Hematopoietic multipotent progenitor cell treated with erythropoietin and hydrocortisone succinate and interleukin-3 and kit ligand, for 8 days (in vitro differentiated cells): ENCODE measurements around the gene TMEM88.
"Not testable (repeated sequence)": the region's sequence is repeated elsewhere in the genome, so short reads cannot be mapped to it uniquely, and the experiment has no call there.

Experiments used
- DNase-seq: peaks from one replicate; pipeline ENCODE4 v3.0.0-alpha.2; 2015

The TMEM88 gene

DNA sequence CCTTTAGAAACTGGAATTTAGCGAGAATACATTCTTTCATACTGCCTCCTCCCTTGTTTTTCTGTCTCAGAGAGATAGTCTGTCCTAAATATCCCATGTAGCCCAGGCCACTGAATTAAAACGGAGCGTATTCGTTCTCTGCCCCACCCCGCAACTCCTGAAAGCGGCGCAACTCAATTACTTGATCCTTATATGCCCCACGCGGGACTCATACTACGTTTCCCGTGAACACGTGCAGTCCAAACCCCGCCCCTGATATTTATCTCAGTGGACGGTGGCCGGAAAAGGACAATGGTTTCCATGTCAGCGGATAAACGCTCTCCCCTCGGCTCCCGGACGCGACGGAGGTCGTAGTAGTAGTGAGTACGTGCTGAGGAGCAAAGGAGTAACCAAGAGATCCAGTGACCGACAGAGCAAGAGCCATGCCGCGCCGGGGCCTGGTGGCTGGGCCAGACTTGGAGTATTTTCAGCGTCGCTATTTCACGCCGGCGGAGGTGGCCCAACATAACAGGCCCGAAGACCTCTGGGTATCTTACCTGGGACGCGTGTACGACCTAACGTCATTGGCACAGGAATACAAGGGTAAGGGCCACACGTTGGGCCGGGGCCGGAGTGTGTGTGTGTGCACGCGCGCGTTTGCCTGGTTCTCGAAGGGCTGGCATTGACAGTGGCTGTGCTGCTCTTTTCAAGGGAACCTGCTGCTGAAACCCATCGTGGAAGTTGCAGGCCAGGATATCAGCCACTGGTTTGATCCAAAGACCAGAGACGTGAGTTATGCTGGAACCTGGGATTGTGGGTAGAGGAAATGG, 3.1 kb downstream of the TMEM88 start, which contains the start of gene CYB5D1:
Gene CYB5D1 (plus strand): TSS at position 291 of the 809 bp plus-strand sequence. CDS start 132 bp downstream, at position 423.
- peak; percentile 97 for DNase-seq

DNA sequence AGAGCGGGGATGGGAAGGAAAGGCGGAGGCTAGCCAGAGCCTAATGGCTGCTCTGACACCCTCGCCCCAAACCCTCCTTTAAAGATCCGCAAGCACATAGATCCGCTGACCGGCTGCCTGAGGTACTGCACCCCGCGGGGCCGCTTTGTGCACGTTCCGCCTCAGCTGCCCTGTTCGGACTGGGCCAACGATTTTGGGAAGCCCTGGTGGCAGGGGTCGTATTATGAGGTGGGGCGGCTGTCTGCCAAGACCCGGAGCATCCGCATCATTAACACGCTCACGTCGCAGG, 3.6 kb downstream of the TMEM88 start:
- peak; percentile 60 for DNase-seq

DNA sequence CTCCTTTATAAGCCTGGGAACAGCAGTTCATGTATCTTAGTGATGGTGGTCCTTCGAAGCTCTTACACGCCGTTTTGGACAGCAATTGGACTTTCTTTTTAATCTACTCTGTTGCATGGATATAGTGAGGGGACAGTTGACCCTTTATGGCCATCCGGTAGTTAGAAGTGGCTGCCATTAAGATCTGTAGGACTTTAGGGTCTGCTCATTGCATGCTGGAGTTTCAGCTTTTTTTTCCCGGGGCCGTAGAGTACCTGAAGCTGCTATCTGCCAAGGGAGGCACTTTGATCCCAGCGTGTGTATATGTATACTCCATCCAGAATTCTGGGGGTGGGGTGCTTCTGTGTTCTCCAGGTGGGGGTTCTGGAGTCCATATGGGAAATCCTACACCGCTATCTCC, 4.2 kb downstream of the TMEM88 start:
- no peak for DNase-seq

DNA sequence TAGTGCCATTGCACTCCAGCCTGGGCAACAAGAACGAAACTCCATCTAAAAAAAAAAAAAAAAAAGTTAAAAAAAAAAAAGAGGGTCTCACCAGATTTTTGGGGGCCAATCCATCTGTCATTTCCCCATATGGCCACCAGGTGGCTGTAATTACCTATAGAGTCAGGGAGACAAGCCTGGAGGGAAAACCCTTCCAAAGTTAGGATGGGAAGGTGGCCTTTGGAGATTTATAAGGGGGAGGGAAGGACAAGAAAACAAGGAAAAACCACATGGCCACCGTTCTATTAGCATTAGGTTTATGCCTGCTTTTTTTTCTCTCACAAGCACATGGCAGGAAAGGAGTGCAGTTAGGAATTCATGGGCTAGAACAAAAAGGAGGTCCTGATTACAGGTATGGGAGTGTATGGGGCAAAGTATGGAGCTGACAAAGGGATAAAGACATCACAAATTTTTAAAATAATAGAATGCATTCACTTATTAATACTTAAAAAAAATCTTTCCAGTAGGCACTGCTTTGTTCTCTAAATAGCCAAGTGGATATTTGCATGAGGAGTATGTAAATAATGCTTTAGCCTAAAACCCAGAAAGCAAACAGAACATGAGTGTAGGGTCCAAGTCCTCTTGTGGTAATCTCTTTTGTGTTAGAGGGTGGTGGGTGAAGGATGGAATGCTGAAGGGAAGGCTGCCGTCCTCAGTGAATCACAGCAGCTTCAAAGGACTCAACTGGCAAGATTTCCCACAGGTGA, 8.0 kb downstream of the TMEM88 start:
- peak; percentile 71 for DNase-seq

DNA sequence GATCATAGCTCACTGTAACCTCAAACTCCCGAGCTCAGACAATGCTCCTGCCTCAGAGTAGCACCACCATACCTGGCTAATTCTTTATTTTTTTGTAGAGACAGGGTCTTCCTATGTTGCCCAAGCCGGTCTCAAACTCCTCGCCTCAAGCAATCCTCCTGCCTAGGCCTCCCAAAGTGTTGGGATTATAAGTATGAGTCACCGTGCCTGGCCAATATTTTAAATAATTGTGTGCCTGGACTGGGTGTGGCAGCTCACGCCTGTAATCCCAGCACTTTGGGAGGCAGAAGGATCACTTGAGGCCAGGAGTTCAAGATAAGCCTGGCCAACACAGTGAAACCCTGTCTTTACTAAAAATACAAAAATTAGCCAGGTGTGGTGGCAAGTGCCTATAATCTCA, 9.5 kb downstream of the TMEM88 start:
- not testable (repeated sequence) for DNase-seq

DNA sequence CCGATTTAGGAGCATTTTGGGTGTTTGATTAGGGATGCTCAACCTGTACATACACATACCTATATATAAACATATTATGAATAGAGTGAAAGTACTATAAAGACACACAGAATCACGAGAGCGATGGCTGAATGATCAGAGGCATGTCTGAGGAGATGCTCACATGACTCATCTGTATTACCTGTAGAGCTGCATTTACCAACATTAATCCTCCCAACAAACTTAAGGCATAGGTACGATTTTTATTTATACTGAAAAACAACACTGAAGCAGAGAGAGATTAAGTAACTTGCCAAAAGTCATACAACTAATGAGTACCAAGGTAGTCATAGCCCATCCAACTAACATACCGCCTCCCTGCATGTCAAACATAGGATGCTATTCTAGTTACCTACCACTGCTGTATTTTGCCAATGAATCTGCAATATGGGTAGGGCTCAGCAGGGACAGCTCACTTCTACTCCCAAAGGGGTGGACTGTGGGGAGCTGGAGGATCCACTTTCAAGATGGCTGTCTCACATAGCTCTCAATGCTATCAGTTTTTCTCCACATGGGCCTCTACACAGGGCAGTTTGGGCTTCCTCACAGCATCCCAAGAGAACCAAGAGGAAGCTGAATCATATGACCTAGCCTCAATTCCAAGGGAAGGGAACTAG, 10.3 kb downstream of the TMEM88 start:
- no peak for DNase-seq

DNA sequence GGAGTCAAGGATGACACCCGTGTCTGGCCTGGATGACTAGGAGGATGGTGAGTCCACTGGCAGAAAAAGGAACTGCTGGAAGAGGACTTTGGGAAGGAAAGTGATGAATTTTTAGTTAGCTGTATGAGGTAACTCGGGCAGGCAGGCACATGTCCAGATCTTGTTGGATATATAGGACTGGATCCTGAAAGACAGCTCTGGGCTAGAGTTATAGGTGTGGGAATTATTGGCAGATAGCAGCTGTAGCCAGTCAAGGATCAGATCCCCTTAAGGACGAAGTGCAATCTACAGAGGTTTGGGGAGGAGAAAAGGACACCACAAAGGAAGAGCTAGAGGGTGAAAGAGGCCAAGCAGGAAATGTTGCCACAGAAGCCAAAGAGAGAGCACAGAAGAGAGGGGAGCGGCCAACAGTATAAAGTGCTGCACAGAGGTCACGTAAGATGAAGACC, 13.0 kb downstream of the TMEM88 start:
- no peak for DNase-seq

DNA sequence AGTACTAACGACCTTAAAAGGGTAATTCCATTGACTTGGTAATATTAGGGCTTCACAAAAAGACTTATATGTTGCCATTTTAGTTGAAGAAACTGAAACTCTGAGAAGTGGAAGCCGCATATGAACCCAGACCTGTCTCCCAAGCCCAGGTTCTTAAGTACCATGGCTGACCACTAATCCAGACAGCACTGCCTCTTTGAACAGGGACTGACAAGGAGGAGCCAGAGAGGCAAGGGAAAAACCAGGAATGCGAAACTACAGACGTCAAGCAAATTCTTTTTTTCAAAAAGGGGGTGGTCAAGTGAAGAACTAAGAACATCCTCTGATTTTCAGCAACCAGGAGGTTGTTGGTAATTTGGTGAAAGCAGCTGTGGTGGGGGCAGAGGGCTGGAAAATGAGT, 18.2 kb downstream of the TMEM88 start:
- no peak for DNase-seq

DNA sequence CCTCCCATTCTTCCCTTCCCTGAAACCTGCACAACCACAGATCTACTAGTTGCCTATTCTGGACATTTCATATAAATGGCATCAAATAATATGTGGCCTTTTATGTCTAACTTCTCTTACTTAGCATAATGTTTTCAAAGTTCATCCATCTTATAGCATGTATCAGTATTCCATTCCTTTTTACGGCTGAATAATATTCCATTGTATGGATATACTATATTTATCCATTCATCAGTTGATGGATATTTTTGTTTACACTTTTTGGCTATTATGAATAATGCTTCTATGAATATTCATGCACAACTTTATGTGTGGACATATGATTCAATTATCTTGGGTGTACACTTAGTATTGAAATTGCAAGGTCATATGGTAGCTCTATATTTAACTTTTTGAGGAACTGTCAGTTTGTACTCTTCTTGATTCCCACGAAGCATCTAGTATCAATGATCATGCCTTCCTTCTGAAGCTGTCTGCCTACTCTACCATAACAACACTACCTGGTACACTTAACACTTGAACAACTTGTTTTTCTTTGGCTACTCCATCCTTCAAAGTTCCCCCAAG, 21.0 kb downstream of the TMEM88 start:
- no peak for DNase-seq

DNA sequence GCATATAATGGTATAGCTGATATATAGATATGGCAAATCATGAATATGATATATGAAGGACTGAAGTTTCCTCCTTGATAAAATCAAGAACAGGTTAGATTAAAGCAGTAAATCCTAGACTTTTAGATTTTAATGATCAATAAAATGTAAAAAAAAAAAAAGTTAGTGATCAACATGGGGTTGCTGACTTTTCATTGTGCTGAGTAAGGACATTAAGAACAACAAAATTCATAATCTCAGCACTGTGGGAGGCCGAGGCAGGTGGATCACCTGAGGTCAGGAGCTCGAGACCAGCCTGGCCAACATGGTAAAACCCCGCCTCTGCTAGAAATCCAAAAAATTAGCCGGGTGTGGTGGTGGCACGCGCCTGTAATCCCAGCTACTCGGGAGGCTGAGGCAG, 23.4 kb downstream of the TMEM88 start:
- no peak for DNase-seq

DNA sequence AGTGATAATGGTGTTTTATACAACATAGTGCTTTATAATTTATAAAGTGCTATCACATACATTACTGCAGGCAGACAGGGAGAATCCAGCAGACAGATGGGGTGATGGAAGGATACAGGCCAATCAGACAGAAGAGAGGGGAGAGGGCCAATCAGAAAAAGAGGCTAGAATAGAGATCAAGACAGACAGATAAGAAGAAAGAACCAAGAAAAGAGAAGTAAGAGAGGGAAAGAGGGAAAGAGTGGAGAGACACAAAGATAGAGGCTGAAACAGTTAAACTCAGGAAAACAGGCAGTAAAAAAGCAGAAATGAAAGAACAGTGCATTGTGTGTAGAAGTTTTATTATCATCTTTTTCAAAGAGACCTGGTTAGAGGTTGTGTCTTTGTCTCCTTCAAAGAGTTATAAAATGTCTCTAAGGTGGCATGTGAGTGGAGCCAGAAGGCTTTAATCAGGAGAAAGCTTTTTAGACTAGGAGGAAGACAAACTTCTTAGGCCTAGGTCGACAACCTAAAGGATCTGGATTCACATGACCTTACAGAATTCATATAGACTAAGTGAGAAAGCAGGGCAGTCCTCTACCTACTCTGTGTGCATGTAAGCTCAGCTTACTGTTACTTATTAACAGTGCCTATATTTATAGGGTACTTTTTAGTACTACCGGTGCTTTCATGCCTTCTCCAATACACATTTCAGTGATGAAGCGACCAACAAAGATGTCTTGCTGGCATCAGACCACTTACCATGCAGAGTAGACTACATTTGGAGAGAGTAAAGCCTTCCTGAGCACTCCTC, 25.4 kb downstream of the TMEM88 start:
- peak; percentile 29 for DNase-seq

DNA sequence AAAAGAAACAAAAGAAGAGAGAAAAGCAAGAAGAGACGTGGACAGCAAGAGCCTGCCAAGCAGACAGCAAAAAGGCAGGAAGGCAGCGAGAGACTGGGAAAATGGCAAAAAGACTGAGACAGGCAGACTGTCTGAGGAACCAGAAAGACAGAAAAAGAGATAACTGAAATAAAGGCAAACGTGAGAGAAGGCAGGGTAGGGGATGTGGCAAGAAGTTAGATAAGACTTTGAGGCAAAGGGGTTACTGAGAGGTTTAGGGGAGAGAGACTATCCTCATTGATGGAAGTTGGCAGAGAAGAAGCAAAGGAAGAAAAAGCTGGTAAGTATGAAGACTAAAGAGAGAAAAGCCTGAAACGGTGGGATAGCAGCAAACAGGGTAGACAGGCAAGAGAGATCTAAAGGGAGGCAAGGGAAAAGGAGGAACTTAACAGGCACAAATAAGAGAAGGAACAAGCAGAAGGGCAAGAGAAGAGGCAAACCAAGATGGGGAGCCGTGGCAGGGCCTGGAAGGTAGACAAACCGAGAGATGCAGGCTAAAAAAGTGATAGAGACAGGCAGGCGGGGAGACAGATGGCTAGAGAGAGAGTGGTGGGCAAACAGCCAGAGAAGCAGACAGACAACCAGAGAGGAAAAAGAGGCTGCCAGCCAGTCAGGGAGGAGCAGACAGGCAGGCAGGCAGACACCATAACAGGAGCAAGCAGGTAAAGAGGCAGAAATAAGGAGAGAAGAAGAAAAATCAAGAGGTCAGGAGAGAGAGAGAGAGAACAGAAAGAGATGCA, 26.6 kb downstream of the TMEM88 start:
- peak; percentile 63 for DNase-seq

DNA sequence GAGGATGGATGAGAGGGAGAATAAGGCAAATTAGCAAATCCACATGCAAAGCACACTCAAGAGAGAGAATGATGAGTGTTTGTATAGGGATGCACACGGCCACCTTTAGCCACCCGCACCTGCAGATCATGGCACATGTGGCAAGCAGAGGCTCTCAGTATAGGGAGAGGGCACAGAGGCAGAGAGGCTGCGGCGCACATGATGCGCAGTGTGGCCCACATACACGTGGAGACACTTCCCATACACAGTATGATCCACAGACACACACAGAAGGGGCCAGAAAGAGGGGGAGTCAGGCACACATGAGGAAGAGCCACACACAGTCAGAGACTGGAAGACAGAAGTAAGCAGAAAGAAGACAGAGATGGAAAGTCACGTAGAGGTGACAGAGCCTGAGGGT, 27.2 kb downstream of the TMEM88 start:
- DNase-seq, result no peak

DNA sequence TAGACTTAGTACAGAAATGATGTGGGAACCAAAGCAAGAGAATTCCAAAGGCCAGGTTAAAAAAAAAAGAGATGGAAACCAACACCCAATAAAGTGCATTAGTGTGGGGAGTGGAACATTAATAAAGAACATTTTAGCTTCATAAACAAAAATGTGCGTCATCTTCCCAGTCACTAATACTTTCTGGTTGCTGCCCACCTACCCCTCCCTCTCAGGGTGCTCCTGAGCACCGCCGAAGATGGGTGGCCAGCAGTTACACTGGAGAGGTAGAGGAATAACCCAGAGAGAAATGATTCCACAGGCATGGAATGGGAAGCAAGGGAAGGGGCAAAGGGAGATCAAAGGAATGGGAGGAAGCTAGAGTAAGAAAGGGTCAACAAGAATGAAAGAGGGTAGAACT, 27.8 kb downstream of the TMEM88 start:
- DNase-seq, result no peak

DNA sequence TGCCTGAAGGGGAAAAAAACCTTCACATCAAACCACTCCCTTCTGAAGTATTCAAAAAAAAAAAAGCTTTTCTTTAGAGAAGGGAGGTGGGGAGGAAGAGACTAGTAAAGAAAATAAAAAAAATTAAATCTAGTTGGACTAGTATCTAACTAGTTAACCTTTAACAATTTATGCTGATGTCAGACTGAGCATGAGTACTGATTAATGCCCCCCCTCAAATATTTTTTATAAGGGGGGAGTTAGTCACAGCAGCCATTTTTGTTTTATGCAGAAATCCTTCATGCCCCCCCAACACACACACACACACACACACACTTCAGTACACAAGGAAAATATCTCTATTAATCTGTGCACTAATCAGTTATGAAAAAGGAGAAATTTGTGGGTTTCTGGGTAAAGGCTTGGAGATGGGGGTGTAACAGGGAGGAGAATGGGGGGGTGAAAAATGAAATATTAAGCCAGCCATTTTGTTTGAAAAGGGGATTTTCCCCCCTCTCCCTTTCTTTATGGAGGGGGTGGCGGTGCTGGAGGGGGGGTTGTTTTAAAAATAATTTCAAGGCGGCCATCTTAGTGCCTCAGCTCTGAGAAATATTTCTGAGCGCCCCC, 29.0 kb downstream of the TMEM88 start:
- peak; percentile 48 for DNase-seq

DNA sequence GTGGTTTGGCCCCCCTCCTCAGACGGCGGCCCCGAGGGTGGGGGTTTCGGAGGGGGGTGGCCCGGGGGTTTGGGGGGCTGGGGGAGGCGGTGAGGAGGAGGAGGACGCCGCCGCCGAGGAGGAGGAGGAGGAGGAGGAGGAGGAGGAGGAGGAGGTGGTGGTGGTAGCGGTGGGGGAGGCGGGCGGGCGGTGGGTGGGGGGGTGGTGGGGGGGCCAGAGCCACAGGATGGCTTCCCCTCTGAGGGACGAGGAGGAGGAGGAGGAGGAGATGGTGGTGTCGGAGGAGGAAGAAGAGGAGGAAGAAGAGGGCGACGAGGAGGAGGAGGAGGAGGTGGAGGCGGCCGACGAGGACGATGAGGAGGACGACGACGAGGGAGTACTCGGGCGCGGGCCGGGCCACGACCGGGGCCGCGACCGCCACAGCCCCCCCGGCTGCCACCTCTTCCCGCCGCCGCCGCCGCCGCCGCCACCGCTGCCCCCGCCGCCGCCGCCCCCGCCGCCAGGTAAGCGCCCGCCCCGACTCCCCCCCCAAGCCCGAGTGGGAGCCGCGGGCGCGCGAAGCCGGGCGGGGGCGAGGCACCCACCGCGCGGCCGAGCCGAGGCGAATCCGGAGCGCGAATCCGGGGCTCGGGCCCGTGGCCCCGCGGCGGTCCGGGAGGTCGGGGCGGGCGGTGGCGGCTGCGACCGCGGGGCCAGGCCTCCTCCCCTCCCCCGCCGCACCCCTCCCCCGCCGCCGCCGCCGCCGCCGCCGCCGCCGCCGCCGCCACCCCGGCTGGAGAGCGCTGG, 29.9 kb downstream of the TMEM88 start:
- DNase-seq, result no peak

DNA sequence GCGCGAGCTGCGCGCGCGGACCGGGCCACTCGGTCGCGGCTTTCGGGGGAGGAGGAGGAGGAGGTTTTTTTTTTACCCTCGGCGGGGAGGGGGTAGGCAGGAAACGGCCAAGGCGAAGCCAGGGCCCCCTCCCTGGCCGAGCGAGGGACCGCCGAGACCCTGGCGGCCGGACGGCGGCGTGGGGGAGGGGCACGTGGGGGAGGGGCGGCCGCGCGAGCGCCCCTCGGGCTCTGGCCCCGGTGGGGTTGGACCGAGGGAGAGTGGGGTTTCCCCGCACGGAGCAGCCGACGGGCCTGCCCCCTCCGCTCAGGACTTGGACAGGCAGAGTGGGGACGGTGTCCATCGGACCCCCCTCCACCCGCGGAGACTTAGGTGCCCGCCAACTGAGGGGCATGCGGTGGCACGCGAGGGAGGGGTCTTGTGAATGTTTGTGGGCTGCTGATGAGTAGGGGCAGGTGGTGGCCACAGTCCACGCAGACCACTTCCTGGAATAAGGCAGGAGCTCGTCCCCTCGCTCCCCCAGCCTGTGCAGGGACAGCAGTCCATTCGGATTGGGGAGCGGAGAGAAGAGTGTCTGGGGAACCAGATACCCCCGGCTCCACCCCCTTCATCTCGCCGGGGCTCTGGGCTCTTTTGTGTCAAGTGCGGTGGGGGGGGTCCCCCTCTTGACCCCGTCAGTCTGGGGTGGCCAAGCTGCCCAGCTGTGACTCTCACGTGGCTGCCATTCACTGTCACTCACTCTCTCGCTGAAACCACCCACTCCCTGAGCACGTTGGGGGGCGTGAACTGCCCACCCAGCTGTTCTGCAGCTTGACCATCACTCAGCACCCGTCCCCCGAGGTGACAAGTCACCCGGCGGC, 30.7 kb downstream of the TMEM88 start:
- peak; percentile 60 for DNase-seq

DNA sequence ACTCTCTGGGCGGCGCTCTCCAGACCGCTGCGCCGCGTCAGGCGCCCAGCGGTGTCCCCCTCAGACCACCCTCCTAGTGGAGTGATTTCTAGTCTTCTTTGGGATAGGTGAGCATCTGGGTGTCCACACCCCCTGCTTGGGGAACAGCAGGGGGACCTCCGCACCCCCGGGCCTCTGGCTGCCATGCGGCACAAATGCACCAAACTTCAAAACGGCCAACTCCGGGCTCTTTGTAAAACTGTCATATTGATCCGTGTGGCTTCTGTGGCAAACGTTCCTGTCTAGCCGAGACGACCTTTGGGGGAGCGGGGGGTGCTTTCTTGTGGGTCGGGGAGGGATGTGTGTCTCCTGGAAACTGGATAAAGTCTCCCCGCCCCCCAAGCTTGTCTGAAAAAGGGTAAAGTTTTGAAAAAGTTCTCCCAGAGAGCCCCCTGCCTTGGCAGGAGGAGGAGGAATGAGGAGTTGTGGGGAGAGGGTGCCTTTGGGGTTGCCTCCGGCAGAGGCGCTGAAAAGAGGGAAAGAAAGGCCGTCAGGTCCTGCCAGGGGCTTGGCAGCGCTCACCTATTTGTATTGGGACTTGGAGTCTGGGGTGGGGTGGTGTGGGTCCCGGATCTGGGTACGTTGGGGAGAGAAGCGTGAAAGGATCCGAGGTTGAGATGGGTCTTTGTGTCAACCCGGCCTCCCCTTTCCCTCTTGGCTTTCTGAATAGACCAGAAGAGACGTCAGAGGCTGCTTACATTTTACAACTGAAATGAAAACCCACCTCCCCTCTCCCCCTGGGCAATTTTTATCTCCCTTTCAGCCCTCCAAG, 31.6 kb downstream of the TMEM88 start:
- peak; percentile 52 for DNase-seq

DNA sequence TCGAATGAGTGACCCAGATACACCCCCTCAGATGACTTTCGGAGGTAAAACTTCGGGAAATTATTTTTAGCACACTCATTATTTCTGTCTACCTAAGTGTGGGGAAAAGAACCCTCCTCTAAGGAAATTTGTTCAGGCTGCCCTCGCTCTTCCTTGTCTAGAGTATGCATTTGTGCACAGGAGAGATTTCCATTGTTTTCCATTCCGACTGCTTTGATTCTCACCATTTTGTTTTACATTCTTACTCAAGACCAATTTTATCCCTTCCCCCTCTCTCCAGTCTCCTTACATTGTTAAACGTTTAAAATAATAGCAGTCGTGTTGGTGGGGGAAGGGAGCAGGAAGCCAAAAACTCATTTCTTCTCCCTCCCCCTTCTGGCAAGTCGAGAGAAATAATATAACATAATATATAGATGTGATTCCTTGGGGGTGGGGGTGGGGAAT, 32.2 kb downstream of the TMEM88 start:
- DNase-seq, result no peak
